Measurements from ENCODE around the gene SDK2. TPM values are rescaled to one million over a fixed set of nuclear protein-coding genes. Genes with fewer than 3 reads are reported as not detected.

Gene SDK2
- polyA plus RNA-seq, 1 donor from 2014 or later: 3.3 TPM

DNA sequence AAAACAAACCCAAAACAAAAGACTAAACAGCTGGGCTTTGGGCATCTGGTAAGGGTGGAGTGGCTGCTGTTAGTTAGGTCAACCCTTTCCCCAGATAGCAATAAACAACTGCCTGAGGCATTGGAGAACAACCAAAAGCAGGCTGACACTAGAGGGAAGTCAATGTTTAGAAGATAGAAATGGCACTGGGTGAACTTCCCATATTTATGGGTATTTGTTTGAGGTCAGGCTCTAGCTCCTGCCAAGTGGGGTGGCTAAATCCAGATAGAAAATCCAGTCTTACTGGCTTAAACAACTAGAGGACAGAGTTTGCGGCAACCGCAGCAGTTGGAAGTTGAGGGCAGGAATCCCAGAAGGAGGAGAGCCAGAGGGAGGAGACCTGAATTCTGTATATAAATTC, 79.4 kb downstream of the SDK2 start:
- H3K9me3 Mint-ChIP-seq: peaks cover 0 to 1% (median 0%) of the 10 kb centered on the region in 3 donors
- H3K36me3 Mint-ChIP-seq: peaks cover 4% of the 10 kb centered on the region
- H3K4me3 Mint-ChIP-seq: no peak overlapping the region
- no peaks in the 10 kb centered on the region for H3K27me3 Mint-ChIP-seq
- H3K4me1 Mint-ChIP-seq: peaks cover 11 to 25% (median 18%) of the 10 kb centered on the region in 3 donors
- H3K27ac Mint-ChIP-seq: peak overlapping the region in 1 of 3 donors; percentile 13

DNA sequence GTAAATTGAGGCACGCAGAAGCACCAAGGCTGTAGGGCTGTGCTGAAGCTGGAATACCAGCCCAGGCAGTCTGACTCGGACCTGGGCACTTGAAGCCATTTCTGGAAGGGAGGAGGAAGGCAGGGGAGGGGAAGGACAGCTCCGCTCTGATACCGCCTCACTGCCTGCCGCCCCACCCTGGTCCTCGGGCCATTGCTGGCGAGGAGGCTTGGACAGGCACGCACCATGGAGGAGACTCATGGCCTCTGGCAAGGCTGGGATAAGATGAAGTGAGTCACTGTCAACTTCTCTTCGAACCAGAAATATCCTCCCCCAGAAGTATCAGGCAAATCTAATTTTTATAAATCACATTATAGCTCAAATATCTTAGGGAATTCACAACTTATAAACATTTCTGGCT, 81.3 kb downstream of the SDK2 start:
- Mint-ChIP-seq H3K4me1 (peaks cover 10 to 27% (median 11%) of the 10 kb centered on the region in 3 donors), H3K36me3 (peaks cover 4% of the 10 kb centered on the region), H3K27me3 (no peaks in the 10 kb centered on the region), H3K9me3 (peaks cover 0 to 1% (median 0%) of the 10 kb centered on the region in 3 donors), H3K27ac (no peak overlapping the region), H3K4me3 (no peak overlapping the region)

DNA sequence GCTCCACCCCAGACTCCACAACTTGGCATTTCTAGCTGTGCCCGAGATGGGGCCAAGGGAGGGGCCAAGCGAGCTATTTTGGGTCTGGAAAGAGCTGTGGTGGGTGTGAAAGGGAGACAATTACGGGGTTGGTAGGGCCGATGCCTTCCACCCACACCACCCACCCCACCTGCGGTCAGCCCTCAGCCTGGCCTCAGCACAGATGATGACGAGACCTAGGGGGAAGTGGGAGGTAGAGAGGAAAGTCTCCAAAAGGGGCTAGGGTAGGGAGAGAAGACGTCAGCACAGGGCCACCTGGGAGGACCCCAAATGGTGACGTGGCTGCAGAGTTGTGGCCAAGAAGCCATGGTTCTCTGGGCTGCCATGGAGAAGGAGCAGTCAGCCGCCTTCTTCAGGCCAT, 83.1 kb downstream of the SDK2 start:
- H3K27ac Mint-ChIP-seq: no peak overlapping the region
- no peaks in the 10 kb centered on the region for H3K27me3 Mint-ChIP-seq
- H3K36me3 Mint-ChIP-seq: peaks cover 4% of the 10 kb centered on the region
- peaks cover 5 to 16% (median 8%) of the 10 kb centered on the region in 3 donors for H3K4me1 Mint-ChIP-seq
- peaks cover 0 to 1% (median 0%) of the 10 kb centered on the region in 3 donors for H3K9me3 Mint-ChIP-seq
- H3K4me3 Mint-ChIP-seq: peak overlapping the region in 1 of 4 donors; percentile 33

- Mint-ChIP-seq H3K4me1 (peaks cover 5 to 16% (median 8%) of the 10 kb centered on the region in 3 donors), H3K9me3 (no peaks in the 10 kb centered on the region), H3K36me3 (peaks cover 4% of the 10 kb centered on the region), H3K27ac (no peak overlapping the region), H3K27me3 (no peaks in the 10 kb centered on the region), H3K4me3 (no peak overlapping the region)
Observed at GRCh38 chr17:73560661-73561060, 83.6 kb downstream of the SDK2 start.

- Mint-ChIP-seq H3K36me3 (peaks cover 7% of the 10 kb centered on the region), H3K27me3 (peaks cover 2% of the 10 kb centered on the region), H3K9me3 (no peaks in the 10 kb centered on the region), H3K4me3 (no peak overlapping the region), H3K27ac (no peak overlapping the region), H3K4me1 (peaks cover 4 to 11% (median 8%) of the 10 kb centered on the region in 3 donors)
Observed at GRCh38 chr17:73559532-73559931, 84.7 kb downstream of the SDK2 start.

- Mint-ChIP-seq H3K9me3 (no peaks in the 10 kb centered on the region), H3K4me1 (peaks cover 8 to 16% (median 11%) of the 10 kb centered on the region in 3 donors), H3K27ac (peak overlapping the region in 1 of 3 donors; percentile 73), H3K27me3 (peaks cover 2% of the 10 kb centered on the region), H3K4me3 (no peak overlapping the region), H3K36me3 (peaks cover 3% of the 10 kb centered on the region)
Observed at GRCh38 chr17:73555199-73555960, 88.9 kb downstream of the SDK2 start.

- Mint-ChIP-seq H3K9me3 (no peaks in the 10 kb centered on the region), H3K4me1 (peaks cover 8 to 17% (median 11%) of the 10 kb centered on the region in 3 donors), H3K36me3 (peaks cover 3% of the 10 kb centered on the region), H3K4me3 (no peak overlapping the region), H3K27ac (no peak overlapping the region), H3K27me3 (peaks cover 2% of the 10 kb centered on the region)
Observed at GRCh38 chr17:73554498-73554897, 89.7 kb downstream of the SDK2 start.

DNA sequence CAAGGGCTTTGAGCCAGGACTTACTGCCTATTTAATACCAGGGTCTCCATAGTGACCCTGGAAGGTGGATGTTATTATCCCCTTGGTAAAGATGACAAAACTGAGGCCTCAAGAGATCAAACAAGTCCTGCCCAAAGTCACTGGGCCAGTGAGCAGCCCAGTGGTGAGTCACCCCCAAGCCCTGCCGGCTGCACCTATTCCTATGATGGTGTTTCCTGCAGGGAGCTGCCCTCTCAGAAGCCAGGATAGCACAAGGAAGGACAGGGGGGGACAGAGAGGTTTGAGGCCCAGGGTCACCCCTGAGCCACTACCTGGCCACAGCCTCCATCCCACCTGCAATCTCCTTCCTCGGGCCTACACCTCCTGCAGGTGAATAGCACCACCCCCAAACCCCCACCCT, 90.9 kb downstream of the SDK2 start:
- H3K4me1 Mint-ChIP-seq: peaks cover 9 to 17% (median 11%) of the 10 kb centered on the region in 3 donors

DNA sequence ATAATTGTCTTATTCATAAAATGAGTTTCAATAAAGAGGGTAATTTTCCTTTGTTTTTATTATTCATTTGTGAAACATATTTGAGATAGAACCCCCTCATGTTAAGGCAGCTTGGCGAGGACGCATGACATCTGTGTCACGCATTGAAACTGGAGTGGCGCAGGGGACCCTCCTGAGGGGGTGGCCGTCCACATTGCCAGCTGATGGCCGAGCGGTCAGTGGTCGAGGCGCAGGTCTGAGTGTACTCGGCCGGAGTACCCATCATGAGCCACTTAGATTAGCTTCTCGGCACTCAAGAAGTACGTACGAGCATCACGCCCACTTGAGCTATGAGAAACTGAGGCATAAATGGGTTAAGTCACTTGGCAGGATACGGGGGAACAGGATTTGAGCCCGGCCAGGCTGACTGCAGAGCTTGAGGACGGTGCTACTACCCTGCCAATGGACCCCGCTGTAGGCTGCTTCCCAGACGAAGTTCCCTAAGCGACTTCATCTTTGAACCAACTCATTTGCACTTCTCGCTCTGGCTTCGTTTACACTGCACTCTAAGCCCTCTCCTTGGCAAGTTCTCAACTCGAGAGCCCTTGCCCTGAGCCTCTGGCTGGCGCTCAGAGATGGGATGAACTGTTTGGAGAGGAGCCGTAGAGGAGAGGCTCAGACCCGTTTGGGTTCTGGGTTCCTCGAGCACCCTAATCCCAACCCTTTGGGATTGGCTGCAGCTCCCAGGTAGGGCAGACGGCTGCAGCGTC, 91.8 kb downstream of the SDK2 start:
- Mint-ChIP-seq H3K27me3 (peaks cover 3% of the 10 kb centered on the region), H3K27ac (no peak overlapping the region), H3K4me1 (peaks cover 13 to 22% (median 14%) of the 10 kb centered on the region in 3 donors), H3K9me3 (no peaks in the 10 kb centered on the region), H3K4me3 (peak overlapping the region; percentile 69 to 86 (median 79)), H3K36me3 (peaks cover 3% of the 10 kb centered on the region)

More for the DNA sequence above, 90.9 kb downstream of the SDK2 start:
- H3K4me3 Mint-ChIP-seq: no peak overlapping the region
- H3K36me3 Mint-ChIP-seq: peaks cover 3% of the 10 kb centered on the region
- H3K9me3 Mint-ChIP-seq: no peaks in the 10 kb centered on the region
- H3K27me3 Mint-ChIP-seq: peaks cover 2% of the 10 kb centered on the region
- no peak overlapping the region for H3K27ac Mint-ChIP-seq

GRCh38 chr17:73551759-73552158, 92.5 kb downstream of the SDK2 start:
- Mint-ChIP-seq H3K4me1 (peaks cover 17 to 27% (median 19%) of the 10 kb centered on the region in 3 donors), H3K27me3 (peaks cover 3% of the 10 kb centered on the region), H3K9me3 (no peaks in the 10 kb centered on the region), H3K36me3 (peaks cover 3% of the 10 kb centered on the region), H3K4me3 (peak overlapping the region; percentile 69 to 86 (median 79)), H3K27ac (no peak overlapping the region)

DNA sequence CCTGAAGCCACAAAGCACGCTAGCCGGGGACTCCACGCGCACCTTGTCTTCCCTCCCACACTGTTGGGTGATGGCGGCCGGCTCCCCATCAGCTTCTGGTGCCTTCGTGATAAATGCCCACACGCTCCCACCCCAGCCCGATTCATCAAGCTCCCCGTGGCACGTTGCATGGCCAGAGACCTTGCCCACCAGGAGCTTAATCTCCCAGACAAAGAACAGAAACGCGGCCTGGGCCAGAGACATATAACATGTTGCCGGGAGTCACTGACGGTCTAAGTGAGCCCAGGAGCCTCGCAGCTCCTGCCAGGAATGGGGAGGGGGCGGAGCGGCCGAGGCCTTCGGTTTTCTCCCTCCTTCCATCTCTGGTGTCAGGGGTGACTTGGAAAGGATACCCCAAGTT, 93.1 kb downstream of the SDK2 start:
- peaks cover 3% of the 10 kb centered on the region for H3K27me3 Mint-ChIP-seq
- peaks cover 3% of the 10 kb centered on the region for H3K36me3 Mint-ChIP-seq
- H3K9me3 Mint-ChIP-seq: no peaks in the 10 kb centered on the region
- H3K4me1 Mint-ChIP-seq: peaks cover 15 to 28% (median 17%) of the 10 kb centered on the region in 3 donors
- peak overlapping the region in 1 of 4 donors; percentile 47 for H3K4me3 Mint-ChIP-seq
- H3K27ac Mint-ChIP-seq: no peak overlapping the region

DNA sequence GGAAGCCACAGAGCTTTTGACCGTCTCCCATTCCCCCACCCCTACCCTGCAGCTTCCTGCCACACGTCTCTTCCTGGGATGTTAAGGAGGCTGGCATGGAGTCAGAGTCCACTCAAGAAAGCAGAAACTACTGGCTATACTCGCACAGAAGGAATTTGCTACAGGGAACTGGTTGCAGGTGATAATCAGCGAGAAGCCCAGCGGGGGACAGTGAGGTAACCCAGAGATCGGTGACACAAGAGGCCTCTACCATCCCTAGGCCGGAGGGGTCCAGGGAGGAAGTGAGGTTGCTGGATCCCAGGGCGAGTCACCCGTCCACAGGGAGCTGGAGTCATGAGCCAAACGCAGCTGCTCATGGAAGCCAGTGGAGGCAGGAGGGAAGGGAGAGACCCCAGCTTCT, 93.7 kb downstream of the SDK2 start:
- Mint-ChIP-seq H3K4me3 (no peak overlapping the region), H3K27ac (no peak overlapping the region), H3K9me3 (no peaks in the 10 kb centered on the region), H3K36me3 (peaks cover 3% of the 10 kb centered on the region), H3K4me1 (peaks cover 15 to 28% (median 17%) of the 10 kb centered on the region in 3 donors), H3K27me3 (peaks cover 3% of the 10 kb centered on the region)

- no peaks in the 10 kb centered on the region for H3K9me3 Mint-ChIP-seq
- H3K27ac Mint-ChIP-seq: no peak overlapping the region
- H3K36me3 Mint-ChIP-seq: peaks cover under 1% of the 10 kb centered on the region
- peaks cover 3% of the 10 kb centered on the region for H3K27me3 Mint-ChIP-seq
- no peak overlapping the region for H3K4me3 Mint-ChIP-seq
- peaks cover 15 to 28% (median 17%) of the 10 kb centered on the region in 3 donors for H3K4me1 Mint-ChIP-seq
Observed at GRCh38 chr17:73549841-73550430, 94.3 kb downstream of the SDK2 start.

GRCh38 chr17:73548620-73549311, 95.5 kb downstream of the SDK2 start:
- peaks cover 1% of the 10 kb centered on the region for H3K27me3 Mint-ChIP-seq
- peaks cover under 1% of the 10 kb centered on the region for H3K36me3 Mint-ChIP-seq
- peaks cover 20 to 28% (median 23%) of the 10 kb centered on the region in 3 donors for H3K4me1 Mint-ChIP-seq
- no peaks in the 10 kb centered on the region for H3K9me3 Mint-ChIP-seq
- peak overlapping the region in 1 of 3 donors; percentile 65 for H3K27ac Mint-ChIP-seq
- peak overlapping the region in 1 of 4 donors; percentile 84 for H3K4me3 Mint-ChIP-seq
